ENCODE data around the gene HOXB6. TPM values are rescaled to one million over a fixed set of nuclear protein-coding genes. Genes with fewer than 3 reads are reported as not detected.

HOXB6 gene
- total RNA-seq, 6 donors from 2014 or later: 1.1 to 11.3 (median 7.0) TPM

DNA sequence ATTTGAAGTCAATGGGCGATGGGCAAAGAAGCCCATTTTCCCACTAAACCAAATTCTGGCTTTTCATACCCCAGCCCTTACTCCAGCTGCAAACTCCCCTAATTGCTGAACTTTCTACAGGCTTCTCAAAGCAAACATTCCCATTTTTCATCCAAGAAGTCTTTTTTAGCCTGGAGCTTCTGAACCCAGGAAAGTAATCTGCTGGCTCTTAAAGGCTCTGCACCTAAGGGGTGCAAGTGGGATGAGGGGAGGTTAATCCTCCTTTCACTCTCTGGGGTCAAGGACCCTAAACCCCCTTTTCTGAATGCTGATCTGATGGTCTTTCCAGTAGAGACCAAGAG, 3.7 kb upstream of the HOXB6 start:
- peaks cover 4 to 80% (median 51%) of the 10 kb centered on the region in 4 donors for H3K27me3 ChIP-seq
- H3K27ac ChIP-seq: no peak overlapping the region
- H3K9me3 ChIP-seq: no peaks in the 10 kb centered on the region
- 70 to 84% methylated on average over 1 of the region's 1 CpG for WGBS, 2 donors
- no peaks in the 10 kb centered on the region for H3K36me3 ChIP-seq
- DNase-seq: no peak
- no peak overlapping the region for H3K4me3 ChIP-seq
- TF ChIP-seq EP300 (IDR thresholded peaks at IDR 0.05): no peak
- no peak for ATAC-seq (ENCODE audit: low FRiP score in 2 of 2)
- H3K4me1 ChIP-seq: peaks cover 12 to 38% (median 31%) of the 10 kb centered on the region in 4 donors

DNA sequence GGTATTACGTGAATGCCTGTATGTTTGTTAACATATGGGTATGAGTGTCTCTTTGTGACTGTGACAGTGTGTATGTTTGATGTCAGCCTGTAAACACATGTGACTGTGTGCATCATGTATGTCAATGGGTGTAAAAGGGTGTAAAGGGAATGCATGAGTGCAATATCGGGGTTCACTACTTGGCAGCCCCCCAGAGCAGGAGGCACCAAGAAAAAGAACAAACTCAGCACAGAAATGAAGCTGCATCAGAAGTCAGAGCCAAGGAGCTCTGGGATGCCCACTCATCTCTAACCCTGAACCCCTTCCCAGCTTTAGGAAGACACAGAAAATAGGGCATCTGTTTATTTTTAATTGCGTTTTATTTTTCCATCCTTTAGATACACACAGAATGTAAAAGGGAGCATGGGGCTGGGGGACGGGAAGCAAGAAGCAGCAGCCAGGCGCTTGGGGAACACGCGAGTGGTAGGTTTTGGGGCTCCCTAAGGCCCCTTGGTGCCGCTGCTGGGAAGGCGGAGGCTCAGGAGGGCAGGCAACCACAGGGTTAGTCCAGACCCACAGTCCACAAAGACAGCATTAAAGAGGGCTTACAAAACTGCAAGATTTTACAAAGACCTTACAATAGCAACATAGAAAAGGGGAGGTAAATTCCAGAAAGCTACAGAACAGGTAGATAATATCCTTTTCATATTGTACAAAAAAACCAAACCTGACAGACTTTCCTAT, 2.3 kb upstream of the HOXB6 start:
- no peaks in the 10 kb centered on the region for H3K9me3 ChIP-seq
- ATAC-seq (ENCODE audit: low FRiP score in 2 of 2) (no peak), DNase-seq (no peak)
- H3K27me3 ChIP-seq: peaks cover 2 to 79% (median 44%) of the 10 kb centered on the region in 4 donors
- H3K36me3 ChIP-seq: no peaks in the 10 kb centered on the region
- TF ChIP-seq POLR2A (IDR thresholded peaks at IDR 0.05): no peak
- TF ChIP-seq EP300 (IDR thresholded peaks at IDR 0.05): no peak
- TF ChIP-seq, protein P1, sequence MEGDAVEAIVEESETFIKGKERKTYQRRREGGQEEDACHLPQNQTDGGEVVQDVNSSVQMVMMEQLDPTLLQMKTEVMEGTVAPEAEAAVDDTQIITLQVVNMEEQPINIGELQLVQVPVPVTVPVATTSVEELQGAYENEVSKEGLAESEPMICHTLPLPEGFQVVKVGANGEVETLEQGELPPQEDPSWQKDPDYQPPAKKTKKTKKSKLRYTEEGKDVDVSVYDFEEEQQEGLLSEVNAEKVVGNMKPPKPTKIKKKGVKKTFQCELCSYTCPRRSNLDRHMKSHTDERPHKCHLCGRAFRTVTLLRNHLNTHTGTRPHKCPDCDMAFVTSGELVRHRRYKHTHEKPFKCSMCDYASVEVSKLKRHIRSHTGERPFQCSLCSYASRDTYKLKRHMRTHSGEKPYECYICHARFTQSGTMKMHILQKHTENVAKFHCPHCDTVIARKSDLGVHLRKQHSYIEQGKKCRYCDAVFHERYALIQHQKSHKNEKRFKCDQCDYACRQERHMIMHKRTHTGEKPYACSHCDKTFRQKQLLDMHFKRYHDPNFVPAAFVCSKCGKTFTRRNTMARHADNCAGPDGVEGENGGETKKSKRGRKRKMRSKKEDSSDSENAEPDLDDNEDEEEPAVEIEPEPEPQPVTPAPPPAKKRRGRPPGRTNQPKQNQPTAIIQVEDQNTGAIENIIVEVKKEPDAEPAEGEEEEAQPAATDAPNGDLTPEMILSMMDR (IDR thresholded peaks at IDR 0.05): no peak
- TF ChIP-seq POLR2AphosphoS5 (IDR thresholded peaks at IDR 0.05): no peak
- no peak overlapping the region for H3K4me3 ChIP-seq
- peaks cover 6 to 33% (median 26%) of the 10 kb centered on the region in 4 donors for H3K4me1 ChIP-seq
- H3K27ac ChIP-seq: no peak overlapping the region
- WGBS, 2 donors: 54 to 64% methylated on average over 9 of the region's 9 CpGs

DNA sequence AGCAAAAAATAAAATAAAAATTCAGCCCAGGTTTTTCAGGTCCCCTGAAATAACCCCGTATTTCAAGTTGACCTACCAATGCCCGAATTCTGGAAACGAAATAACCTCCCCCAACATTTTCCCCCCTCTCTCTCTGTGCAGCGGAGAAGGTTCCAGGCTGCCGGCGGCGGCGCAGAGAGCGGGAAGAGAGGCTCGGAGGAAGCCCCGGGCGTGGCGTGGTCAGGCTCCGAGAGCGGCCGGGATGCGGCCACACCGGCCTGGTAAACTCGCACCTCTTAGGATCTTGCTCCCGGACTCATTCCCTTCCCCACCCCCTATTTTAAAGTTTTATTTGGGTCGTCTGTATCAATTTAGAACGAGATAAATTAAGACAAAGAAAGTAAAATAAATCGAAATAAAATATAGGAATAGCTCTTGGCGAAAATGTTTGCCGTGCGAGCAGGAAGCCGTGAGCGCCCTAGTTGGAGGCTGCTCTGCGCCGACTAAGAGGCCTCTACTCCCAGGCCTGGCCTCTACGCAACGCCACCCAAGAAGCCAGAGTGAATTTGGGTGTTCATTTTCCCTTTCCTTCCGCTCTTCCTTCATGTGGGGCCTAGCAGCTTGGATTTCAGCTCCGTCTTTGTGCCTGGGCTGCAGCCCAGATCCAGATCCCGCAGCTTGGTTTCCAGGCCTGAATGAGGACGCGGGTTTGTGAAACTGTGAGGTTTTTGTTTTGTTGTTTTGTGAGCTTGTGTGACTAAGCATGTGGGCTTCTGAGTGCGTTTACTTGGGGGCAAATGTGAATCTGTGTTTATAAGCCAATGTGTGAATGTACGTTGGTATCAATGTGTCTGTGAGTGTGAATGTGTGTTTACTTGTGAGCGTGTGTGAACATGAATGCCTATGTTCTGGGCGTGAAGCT, 1.5 kb upstream of the HOXB6 start:
- no peak for ATAC-seq (ENCODE audit: low FRiP score in 2 of 2)
- H3K27ac ChIP-seq: no peak overlapping the region
- H3K4me1 ChIP-seq: peaks cover 7 to 28% (median 19%) of the 10 kb centered on the region in 4 donors
- peaks cover 2 to 79% (median 41%) of the 10 kb centered on the region in 4 donors for H3K27me3 ChIP-seq
- DNase-seq: peak in 1 of 2 donors; percentile 71
- H3K36me3 ChIP-seq: no peaks in the 10 kb centered on the region
- TF ChIP-seq EP300 (IDR thresholded peaks at IDR 0.05) (no peak), POLR2A (IDR thresholded peaks at IDR 0.05) (no peak), POLR2AphosphoS5 (IDR thresholded peaks at IDR 0.05) (no peak)
- TF ChIP-seq, protein P1 (IDR thresholded peaks at IDR 0.05): no peak
- no peak overlapping the region for H3K4me3 ChIP-seq
- WGBS, 2 donors: 53 to 55% methylated on average over 41 of the region's 41 CpGs
- H3K9me3 ChIP-seq: no peaks in the 10 kb centered on the region

DNA sequence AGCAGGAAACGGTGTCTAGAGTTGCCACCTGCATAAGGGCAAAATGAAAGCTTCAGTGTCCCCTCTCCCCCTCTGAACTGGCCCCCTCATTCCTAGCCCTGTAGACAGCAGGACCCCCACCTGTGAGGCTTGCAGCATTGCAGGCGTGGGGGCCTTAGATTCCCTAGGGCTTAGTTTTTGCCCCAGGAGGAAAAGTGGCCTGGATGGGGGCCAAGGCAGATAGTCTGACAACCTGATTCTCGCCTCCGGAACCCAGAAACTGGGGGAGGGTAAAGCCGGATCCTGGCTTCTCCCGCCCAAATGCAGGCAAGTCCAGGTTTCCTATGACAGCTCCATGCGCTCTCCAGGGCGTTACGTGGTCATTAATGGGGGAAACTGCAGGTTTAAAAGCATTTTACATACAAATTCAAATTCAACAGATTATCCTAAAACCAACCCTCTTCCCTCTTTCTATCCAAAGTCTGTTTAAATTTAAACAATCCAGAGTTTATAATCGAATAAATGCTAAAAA, 678 bp upstream of the HOXB6 start:
- no peak for DNase-seq
- Histone ChIP-seq H3K4me1 (peaks cover 7 to 20% (median 13%) of the 10 kb centered on the region in 4 donors), H3K27ac (no peak overlapping the region), H3K36me3 (no peaks in the 10 kb centered on the region), H3K9me3 (no peaks in the 10 kb centered on the region), H3K27me3 (peaks cover 2 to 72% (median 38%) of the 10 kb centered on the region in 4 donors), H3K4me3 (no peak overlapping the region)
- TF ChIP-seq, protein P1 (IDR thresholded peaks at IDR 0.05): no peak
- TF ChIP-seq POLR2AphosphoS5 (IDR thresholded peaks at IDR 0.05) (no peak), EP300 (IDR thresholded peaks at IDR 0.05) (no peak), POLR2A (IDR thresholded peaks at IDR 0.05) (no peak)
- WGBS, 2 donors: 50 to 61% methylated on average over 7 to 10 of the region's 10 CpGs
- ATAC-seq (ENCODE audit: low FRiP score in 2 of 2): no peak

Measured in upper lobe of left lung (tissue), 6 donors.